Ishikawa (cell line): ENCODE measurements around the gene PLPPR1.

Source experiments
- CEBPB ChIP-seq: IDR thresholded peaks from 2 replicates; pipeline ENCODE4 v1.6.1; 2012
- EP300 ChIP-seq: IDR thresholded peaks from 2 replicates; pipeline ENCODE4 v1.6.1; 2012; ENCODE audit warnings: borderline replicate concordance
- MAX ChIP-seq: IDR thresholded peaks from 2 replicates; pipeline ENCODE4 v1.6.1; 2012
- RAD21 ChIP-seq: IDR thresholded peaks from 2 replicates; pipeline ENCODE4 v1.6.1; 2012; ENCODE audit warnings: low read depth
- TAF1 ChIP-seq: IDR thresholded peaks from 2 replicates; pipeline ENCODE4 v1.6.1; 2012; ENCODE audit warnings: low read depth, mild to moderate bottlenecking
- ZBTB7A ChIP-seq: IDR thresholded peaks from 2 replicates; pipeline ENCODE4 v1.6.1; 2012; ENCODE audit warnings: low read depth

- TF ChIP-seq EP300 (no peak), RAD21 (no peak), TAF1 (no peak), MAX (no peak), ZBTB7A (no peak), CEBPB (no peak)
Measured at GRCh38 chr9:101014566-101014965, 14.0 kb upstream of the PLPPR1 start.
